HG02970 (cell line): ENCODE results near the gene HSD11B2.

Experiments used
- ATAC-seq: cut with Tn5 transposase; IDR thresholded peaks from one replicate; pipeline ENCODE4 v1.9.1; 2021; ENCODE audit warnings: mild to moderate bottlenecking, moderate library complexity, moderate number of reproducible peaks; ENCODE audit not compliant: unreplicated experiment, low FRiP score

Gene HSD11B2

GRCh38 chr16:67430977-67431774 lies at the start of gene HSD11B2:
HSD11B2 (plus strand) TSS chr16:67431121; CDS start chr16:67431249, 128 bp downstream.
- no peak for ATAC-seq

- no peak for ATAC-seq
These were observed 47.6 kb upstream of the HSD11B2 start for GRCh38 chr16:67383284-67383683.

- no peak for ATAC-seq
These were observed 46.0 kb upstream of the HSD11B2 start for GRCh38 chr16:67384778-67385510.

- ATAC-seq = no peak
These were observed 44.0 kb upstream of the HSD11B2 start for GRCh38 chr16:67386861-67387455.

GRCh38 chr16:67387479-67388079 lies 43.3 kb upstream of the HSD11B2 start:
- ATAC-seq = no peak

GRCh38 chr16:67388191-67388590 lies 42.7 kb upstream of the HSD11B2 start:
- no peak for ATAC-seq

- no peak for ATAC-seq
These were observed 42.3 kb upstream of the HSD11B2 start for GRCh38 chr16:67388591-67388990.

GRCh38 chr16:67389911-67390815 lies 40.8 kb upstream of the HSD11B2 start:
- ATAC-seq = no peak

GRCh38 chr16:67390816-67391423 lies 40.0 kb upstream of the HSD11B2 start:
- ATAC-seq = no peak

GRCh38 chr16:67391424-67392300 lies 39.3 kb upstream of the HSD11B2 start:
- no peak for ATAC-seq

GRCh38 chr16:67392301-67393059 lies 38.4 kb upstream of the HSD11B2 start:
- no peak for ATAC-seq

- ATAC-seq = no peak
These were observed 37.7 kb upstream of the HSD11B2 start, which contains the start of gene TPPP3 for GRCh38 chr16:67393111-67393787. TPPP3 (minus strand) TSS chr16:67393498; CDS start chr16:67391111, 2,387 bp downstream.

- no peak for ATAC-seq
These were observed 37.1 kb upstream of the HSD11B2 start for GRCh38 chr16:67393788-67394154.

- no peak for ATAC-seq
These were observed 36.5 kb upstream of the HSD11B2 start for GRCh38 chr16:67394155-67395104.

- no peak for ATAC-seq
These were observed 35.8 kb upstream of the HSD11B2 start for GRCh38 chr16:67395105-67395457.

- no peak for ATAC-seq
These were observed 35.3 kb upstream of the HSD11B2 start for GRCh38 chr16:67395458-67396158.
